SK-N-MC (cell line): ENCODE measurements around the gene MRTFA.

Experiments used
- DNase-seq: peaks from one replicate; pipeline ENCODE4 v3.0.0-alpha.2; 2011; ENCODE audit warnings: low read depth, low spot score
- H3K27ac ChIP-seq: fragments of 200-600 bp; sonication (generic); 2 replicates; pipeline ENCODE4 v1.5.1; 2016; ENCODE audit warnings: mixed run types
- H3K36me3 ChIP-seq: fragments of 200-600 bp; sonication (generic); 2 replicates; pipeline ENCODE4 v1.6.1; 2017; ENCODE audit warnings: antibody characterized with exemption, low read length, mixed read lengths; ENCODE audit not compliant: insufficient read depth
- H3K4me3 ChIP-seq: fragments of 200-600 bp; sonication (generic); 2 replicates; pipeline ENCODE4 v1.5.1; 2016
- H3K9ac ChIP-seq: fragments of 200-600 bp; sonication (generic); 2 replicates; pipeline ENCODE4 v1.8.0; 2017; ENCODE audit warnings: mixed run types, mixed read lengths; ENCODE audit not compliant: insufficient read length
- H3K9me3 ChIP-seq: fragments of 200-600 bp; sonication (generic); 2 replicates; pipeline ENCODE4 v1.6.1; 2017; ENCODE audit warnings: low read depth, mild to moderate bottlenecking, antibody characterized with exemption, low read length, moderate library complexity, mixed read lengths
- EZH2 ChIP-seq: fragments of 200-600 bp; sonication (generic); IDR thresholded peaks from one replicate; pipeline ENCODE4 v1.6.1; 2017; ENCODE audit warnings: antibody characterized with exemption
- FOXP2 ChIP-seq: optimal IDR thresholded peaks from 2 replicates; pipeline ENCODE3; 2011; ENCODE audit warnings: mild to moderate bottlenecking, moderate library complexity; ENCODE audit not compliant: insufficient read depth; ENCODE audit errors: extremely low read length, control extremely low read depth
- POLR2AphosphoS5 ChIP-seq: IDR thresholded peaks from 2 replicates; pipeline ENCODE4 v1.6.1; 2012; ENCODE audit warnings: mild to moderate bottlenecking, low read depth, low read length, borderline replicate concordance

MRTFA gene

GRCh38 chr22:40426594-40427333 is 209.8 kb downstream of the MRTFA start:
- Histone ChIP-seq H3K4me3 (no peak overlapping the region), H3K9me3 (no peaks in the 10 kb centered on the region), H3K9ac (no peak overlapping the region), H3K36me3 (peaks cover 16% of the 10 kb centered on the region; the same call in 1 of the 2 replicates), H3K27ac (no peak overlapping the region)
- TF ChIP-seq EZH2 (no peak), FOXP2 (no peak), POLR2AphosphoS5 (no peak)
- no peak for DNase-seq

DNA sequence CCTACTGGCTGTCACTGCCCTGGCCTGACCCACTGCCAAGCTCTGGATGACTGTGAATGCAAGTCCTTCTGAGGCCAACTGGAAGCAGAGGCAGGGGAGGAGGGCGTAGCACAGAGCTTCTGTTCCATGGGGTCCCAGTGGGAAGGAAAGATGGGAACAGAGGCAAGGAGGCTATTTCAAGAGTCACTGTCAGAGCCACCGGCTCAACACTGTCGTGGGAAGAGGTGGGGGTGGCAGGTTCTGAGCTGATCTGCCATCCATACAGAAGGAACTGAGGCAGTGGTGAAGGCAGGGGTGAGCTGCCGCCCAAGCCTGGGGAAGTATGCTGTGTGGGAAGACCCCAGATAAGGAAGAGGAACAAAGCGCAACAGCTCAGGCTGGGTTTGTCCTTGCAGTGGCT is 211.4 kb downstream of the MRTFA start:
- no peaks in the 10 kb centered on the region for H3K9me3 ChIP-seq
- no peak overlapping the region for H3K27ac ChIP-seq
- no peak overlapping the region for H3K4me3 ChIP-seq
- H3K36me3 ChIP-seq = peaks cover 16% of the 10 kb centered on the region; the same call in 1 of the 2 replicates
- DNase-seq = no peak
- H3K9ac ChIP-seq = no peak overlapping the region
- TF ChIP-seq POLR2AphosphoS5 (no peak), EZH2 (no peak), FOXP2 (no peak)

GRCh38 chr22:40423882-40424640 is 212.5 kb downstream of the MRTFA start:
- no peak for DNase-seq
- TF ChIP-seq FOXP2 = no peak
- no peak for TF ChIP-seq EZH2
- TF ChIP-seq POLR2AphosphoS5 = no peak
- no peak overlapping the region for H3K4me3 ChIP-seq
- no peak overlapping the region for H3K27ac ChIP-seq
- no peaks in the 10 kb centered on the region for H3K9me3 ChIP-seq
- H3K36me3 ChIP-seq = peaks cover 8% of the 10 kb centered on the region; the same call in 1 of the 2 replicates
- no peak overlapping the region for H3K9ac ChIP-seq

- Histone ChIP-seq H3K4me3 (no peak overlapping the region), H3K27ac (no peak overlapping the region), H3K36me3 (peaks cover 3% of the 10 kb centered on the region; the same call in 1 of the 2 replicates), H3K9me3 (no peaks in the 10 kb centered on the region), H3K9ac (no peak overlapping the region)
- no peak for TF ChIP-seq POLR2AphosphoS5
- no peak for TF ChIP-seq FOXP2
- TF ChIP-seq EZH2 = no peak
- no peak for DNase-seq
These were observed 213.2 kb downstream of the MRTFA start for GRCh38 chr22:40423310-40423688.

- no peak for DNase-seq
- no peak for TF ChIP-seq EZH2
- TF ChIP-seq POLR2AphosphoS5 = no peak
- no peak for TF ChIP-seq FOXP2
- Histone ChIP-seq H3K9me3 (no peaks in the 10 kb centered on the region), H3K27ac (no peak overlapping the region), H3K4me3 (no peak overlapping the region), H3K36me3 (peaks cover 3% of the 10 kb centered on the region; the same call in 1 of the 2 replicates), H3K9ac (no peak overlapping the region)
These were observed 213.8 kb downstream of the MRTFA start for GRCh38 chr22:40422558-40423309.

- Histone ChIP-seq H3K36me3 (peaks cover 3% of the 10 kb centered on the region; the same call in 1 of the 2 replicates), H3K9ac (no peak overlapping the region), H3K27ac (no peak overlapping the region), H3K4me3 (no peak overlapping the region), H3K9me3 (no peaks in the 10 kb centered on the region)
- DNase-seq = no peak
- TF ChIP-seq EZH2 = no peak
- no peak for TF ChIP-seq FOXP2
- no peak for TF ChIP-seq POLR2AphosphoS5
These were observed 214.6 kb downstream of the MRTFA start for GRCh38 chr22:40421941-40422340.

- H3K36me3 ChIP-seq = peaks cover 3% of the 10 kb centered on the region; the same call in 1 of the 2 replicates
- no peak overlapping the region for H3K9ac ChIP-seq
- no peaks in the 10 kb centered on the region for H3K9me3 ChIP-seq
- H3K4me3 ChIP-seq = no peak overlapping the region
- no peak for DNase-seq
- TF ChIP-seq EZH2 (no peak), POLR2AphosphoS5 (no peak), FOXP2 (no peak)
- H3K27ac ChIP-seq = no peak overlapping the region
These were observed 215.5 kb downstream of the MRTFA start for GRCh38 chr22:40421082-40421350.

DNA sequence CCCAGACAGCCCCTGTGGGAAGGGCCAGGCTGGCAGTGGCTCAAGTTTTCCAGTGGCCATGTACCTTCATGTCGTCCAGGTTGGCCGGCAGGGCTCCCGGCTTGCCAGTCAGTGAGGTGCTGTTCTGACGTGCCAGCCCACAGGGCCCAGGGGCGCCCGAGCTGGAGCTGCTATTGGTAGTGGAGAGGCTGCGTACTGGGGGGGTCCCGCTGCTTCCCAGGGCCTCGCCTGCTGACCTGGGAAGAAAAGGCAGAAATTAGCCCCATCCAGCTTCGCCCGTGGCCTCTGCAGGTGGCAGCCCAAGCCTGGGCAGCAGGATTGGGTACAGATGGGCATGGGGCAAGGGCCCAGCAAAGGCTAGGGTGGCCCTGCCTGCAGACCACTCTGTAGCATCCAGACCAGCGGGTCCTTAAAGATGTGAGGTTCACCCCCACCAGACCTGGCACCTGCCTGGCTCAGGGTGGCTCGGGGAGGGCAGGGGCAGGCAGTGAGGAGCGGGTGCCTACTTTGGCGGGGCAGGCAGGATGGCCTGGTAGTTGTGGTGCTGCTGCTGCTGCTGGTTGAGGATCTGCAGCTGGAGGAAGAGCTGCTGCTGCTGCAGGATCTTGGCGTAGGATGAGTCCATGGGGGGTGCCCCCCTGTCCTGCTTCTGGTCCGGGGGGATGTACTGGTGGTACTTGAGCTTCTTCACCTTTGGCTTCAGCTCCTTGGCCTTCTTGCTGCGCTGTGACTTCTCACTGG is 216.0 kb downstream of the MRTFA start:
- peaks cover 3% of the 10 kb centered on the region; the same call in 1 of the 2 replicates for H3K36me3 ChIP-seq
- TF ChIP-seq EZH2 (no peak), POLR2AphosphoS5 (no peak), FOXP2 (no peak)
- no peak overlapping the region for H3K27ac ChIP-seq
- no peak overlapping the region for H3K4me3 ChIP-seq
- DNase-seq = no peak
- no peaks in the 10 kb centered on the region for H3K9me3 ChIP-seq
- H3K9ac ChIP-seq = no peak overlapping the region
